ENCODE measurements around the gene TNIK. TPM values are rescaled to one million over a fixed set of nuclear protein-coding genes. Genes with fewer than 3 reads are reported as not detected.

TNIK gene
- total RNA-seq, 1 donor from 2014 or later: 35.3 TPM

GRCh38 chr3:171330938-171331337 is 129.3 kb downstream of the TNIK start:
- DNase-seq: no peak
- Histone ChIP-seq H3K4me1 (peaks cover 10% of the 10 kb centered on the region), H3K9me3 (no peaks in the 10 kb centered on the region), H3K27me3 (no peaks in the 10 kb centered on the region), H3K27ac (no peak overlapping the region), H3K4me3 (no peak overlapping the region), H3K36me3 (no peaks in the 10 kb centered on the region)
- intact Hi-C loops (cut with DNase I): no loop called here
- no peak for ATAC-seq
- TF ChIP-seq, protein P1, sequence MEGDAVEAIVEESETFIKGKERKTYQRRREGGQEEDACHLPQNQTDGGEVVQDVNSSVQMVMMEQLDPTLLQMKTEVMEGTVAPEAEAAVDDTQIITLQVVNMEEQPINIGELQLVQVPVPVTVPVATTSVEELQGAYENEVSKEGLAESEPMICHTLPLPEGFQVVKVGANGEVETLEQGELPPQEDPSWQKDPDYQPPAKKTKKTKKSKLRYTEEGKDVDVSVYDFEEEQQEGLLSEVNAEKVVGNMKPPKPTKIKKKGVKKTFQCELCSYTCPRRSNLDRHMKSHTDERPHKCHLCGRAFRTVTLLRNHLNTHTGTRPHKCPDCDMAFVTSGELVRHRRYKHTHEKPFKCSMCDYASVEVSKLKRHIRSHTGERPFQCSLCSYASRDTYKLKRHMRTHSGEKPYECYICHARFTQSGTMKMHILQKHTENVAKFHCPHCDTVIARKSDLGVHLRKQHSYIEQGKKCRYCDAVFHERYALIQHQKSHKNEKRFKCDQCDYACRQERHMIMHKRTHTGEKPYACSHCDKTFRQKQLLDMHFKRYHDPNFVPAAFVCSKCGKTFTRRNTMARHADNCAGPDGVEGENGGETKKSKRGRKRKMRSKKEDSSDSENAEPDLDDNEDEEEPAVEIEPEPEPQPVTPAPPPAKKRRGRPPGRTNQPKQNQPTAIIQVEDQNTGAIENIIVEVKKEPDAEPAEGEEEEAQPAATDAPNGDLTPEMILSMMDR (IDR thresholded peaks at IDR 0.05): no peak

DNA sequence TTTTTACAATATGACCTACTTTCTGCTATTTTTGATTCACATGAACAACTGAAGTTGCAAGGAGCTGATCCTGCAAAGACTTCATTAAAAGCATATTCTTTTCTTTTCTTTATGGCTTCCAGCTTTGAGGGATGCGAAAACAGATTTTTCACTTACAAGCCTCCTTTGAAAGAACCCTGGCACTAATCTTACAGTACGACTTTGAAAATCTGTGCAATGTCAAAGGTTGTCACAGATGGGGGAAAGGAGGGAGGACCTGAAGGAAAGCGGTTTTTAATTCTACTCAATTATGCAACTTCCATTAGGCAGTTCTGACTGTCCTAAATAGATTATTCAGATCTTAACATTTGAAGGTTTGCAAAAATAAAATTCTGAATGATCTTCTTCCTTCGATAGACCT is 130.5 kb downstream of the TNIK start:
- TF ChIP-seq, protein P1 (IDR thresholded peaks at IDR 0.05): no peak
- Histone ChIP-seq H3K4me3 (no peak overlapping the region), H3K27me3 (no peaks in the 10 kb centered on the region), H3K9me3 (no peaks in the 10 kb centered on the region), H3K27ac (no peak overlapping the region), H3K4me1 (peaks cover 10% of the 10 kb centered on the region), H3K36me3 (no peaks in the 10 kb centered on the region)
- intact Hi-C loops (cut with DNase I): no loop called here
- ATAC-seq: no peak
- no peak for DNase-seq

DNA sequence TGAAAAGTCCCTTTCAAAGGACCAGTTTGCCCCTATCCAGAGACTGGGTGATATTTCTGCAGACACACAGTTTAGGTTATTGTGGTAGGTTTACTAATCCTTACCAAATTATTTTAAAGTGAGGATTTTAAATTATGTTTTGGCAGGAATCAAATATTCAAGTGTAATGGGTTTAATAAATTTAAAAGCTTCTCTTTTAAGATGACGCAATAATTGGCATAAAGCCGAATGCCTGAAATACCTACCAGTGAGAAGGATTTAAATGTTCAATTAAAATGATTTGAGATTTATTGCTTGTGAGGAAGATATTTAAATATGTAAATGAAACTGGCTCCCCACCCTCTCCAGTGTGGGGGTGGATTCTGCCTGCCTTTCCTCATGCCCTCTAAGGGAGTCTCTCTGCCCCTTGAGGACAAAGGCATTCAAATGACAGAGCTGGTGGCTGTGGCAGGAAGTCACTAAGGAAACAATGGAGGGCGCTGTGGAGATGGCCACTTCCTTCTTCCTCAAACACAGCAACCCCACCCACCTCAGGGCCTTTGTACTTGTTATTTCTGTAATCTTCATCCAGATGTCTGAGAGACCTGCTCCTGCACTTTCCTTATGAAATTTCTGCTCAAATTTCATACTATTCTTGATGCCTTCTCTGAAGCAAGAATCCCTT is 131.7 kb downstream of the TNIK start:
- no peak overlapping the region for H3K4me3 ChIP-seq
- H3K27ac ChIP-seq: no peak overlapping the region
- peaks cover 10% of the 10 kb centered on the region for H3K4me1 ChIP-seq
- ATAC-seq (peak; percentile 91), DNase-seq (peak; percentile 65)
- intact Hi-C loops (cut with DNase I): no loop called here
- TF ChIP-seq, protein P1 (IDR thresholded peaks at IDR 0.05): peak; percentile 30
- H3K9me3 ChIP-seq: no peaks in the 10 kb centered on the region
- H3K27me3 ChIP-seq: no peaks in the 10 kb centered on the region
- H3K36me3 ChIP-seq: no peaks in the 10 kb centered on the region

DNA sequence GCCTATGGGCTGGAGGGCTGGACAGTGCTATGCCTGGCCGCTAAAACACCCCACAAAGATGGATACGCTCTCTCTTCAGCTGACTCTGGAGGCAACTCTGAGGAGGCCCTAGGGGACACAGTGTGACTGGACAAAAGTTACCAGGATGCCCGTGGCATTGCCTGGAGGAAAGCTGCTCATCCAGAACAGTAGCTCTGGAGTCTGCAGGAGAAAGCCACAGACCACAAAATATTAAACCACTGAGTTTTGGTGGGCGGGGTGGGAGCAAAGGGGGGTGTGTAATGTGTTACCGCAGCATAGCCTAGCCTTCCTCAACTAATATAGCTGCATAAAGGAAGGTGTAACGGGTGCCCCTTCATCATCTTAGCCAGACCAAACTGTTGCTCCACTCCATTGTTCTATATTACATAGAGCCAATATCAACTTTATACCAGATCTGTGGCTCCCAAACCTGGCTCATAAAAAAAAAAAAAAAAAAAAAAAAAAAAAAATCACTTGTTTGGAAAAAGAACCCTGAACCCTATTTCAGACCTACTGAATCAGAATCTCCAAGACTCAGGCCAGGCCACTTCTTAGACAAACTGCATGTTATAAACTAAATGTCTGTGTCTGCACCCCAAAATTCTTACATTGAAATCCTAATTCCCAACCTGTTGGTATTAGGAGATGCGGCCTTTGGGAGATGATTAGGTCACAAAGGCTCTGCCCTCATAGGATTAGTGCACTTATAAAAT is 132.6 kb downstream of the TNIK start:
- Histone ChIP-seq H3K9me3 (no peaks in the 10 kb centered on the region), H3K4me1 (peaks cover 10% of the 10 kb centered on the region), H3K27me3 (no peaks in the 10 kb centered on the region), H3K36me3 (no peaks in the 10 kb centered on the region), H3K4me3 (no peak overlapping the region), H3K27ac (no peak overlapping the region)
- intact Hi-C loops (cut with DNase I): no loop called here
- ATAC-seq: no peak
- TF ChIP-seq, protein P1 (IDR thresholded peaks at IDR 0.05): no peak
- DNase-seq: no peak

DNA sequence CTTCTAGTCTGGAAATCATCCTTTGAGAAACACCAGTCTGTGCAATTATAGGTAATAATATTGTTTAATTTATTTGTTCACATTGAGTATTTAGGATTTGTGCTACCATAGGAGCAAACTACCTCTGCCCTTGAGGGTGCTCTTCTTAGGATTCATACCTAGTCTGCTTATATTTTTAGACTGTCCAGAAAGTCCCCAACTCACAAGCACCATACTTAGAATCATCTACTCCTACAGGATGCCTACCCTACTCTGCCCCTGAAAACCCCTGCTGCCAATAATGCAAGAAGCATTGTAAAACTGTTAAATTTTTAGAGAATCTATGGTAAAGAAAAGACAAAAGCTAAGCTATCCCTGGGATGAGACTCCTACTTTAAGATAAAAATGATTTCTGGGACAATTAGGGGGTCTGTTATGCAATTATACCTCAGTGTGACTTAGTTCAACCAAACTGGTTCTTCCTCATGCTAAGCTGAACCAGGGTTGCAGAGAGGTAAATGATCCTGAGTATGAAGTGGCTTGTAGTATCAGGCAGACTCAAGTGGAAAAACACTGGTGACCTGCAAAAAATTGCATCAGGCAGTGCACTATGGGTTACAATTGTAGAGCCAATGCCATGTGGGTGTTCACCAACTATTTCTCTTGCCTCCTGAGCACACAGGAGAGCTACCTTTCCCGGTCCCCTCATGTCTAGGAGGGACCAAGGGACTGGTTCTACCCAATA is 133.3 kb downstream of the TNIK start:
- Histone ChIP-seq H3K4me3 (no peak overlapping the region), H3K27me3 (no peaks in the 10 kb centered on the region), H3K4me1 (peaks cover 10% of the 10 kb centered on the region), H3K27ac (no peak overlapping the region), H3K36me3 (no peaks in the 10 kb centered on the region), H3K9me3 (no peaks in the 10 kb centered on the region)
- TF ChIP-seq, protein P1 (IDR thresholded peaks at IDR 0.05): no peak
- peak; percentile 44 for ATAC-seq
- intact Hi-C loops (cut with DNase I): no loop called here
- no peak for DNase-seq

Data from upper lobe of right lung (tissue), 1 donor.